ENCODE measurements around the gene GFPT1.

DNA sequence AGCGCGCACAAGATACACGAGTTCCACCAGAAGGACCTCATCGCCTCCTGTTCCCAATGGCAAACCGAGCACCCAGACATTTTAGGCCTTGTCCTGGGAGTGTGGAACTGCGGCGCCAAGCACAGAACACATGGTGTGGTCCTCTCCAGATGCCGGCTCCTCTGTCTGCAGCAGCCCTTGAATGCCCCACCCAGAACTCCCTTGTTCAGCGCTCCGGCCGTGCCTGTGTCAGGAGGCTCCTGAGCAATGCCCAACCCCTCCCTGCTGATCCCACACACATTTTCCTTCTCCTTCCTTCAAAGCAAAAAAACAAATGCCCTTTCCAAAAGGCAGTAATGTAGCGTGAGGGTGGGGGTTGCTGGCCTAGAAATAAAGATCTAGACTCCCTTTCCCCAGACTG lies 89.8 kb downstream of the GFPT1 start:
- TF ChIP-seq, protein P1, sequence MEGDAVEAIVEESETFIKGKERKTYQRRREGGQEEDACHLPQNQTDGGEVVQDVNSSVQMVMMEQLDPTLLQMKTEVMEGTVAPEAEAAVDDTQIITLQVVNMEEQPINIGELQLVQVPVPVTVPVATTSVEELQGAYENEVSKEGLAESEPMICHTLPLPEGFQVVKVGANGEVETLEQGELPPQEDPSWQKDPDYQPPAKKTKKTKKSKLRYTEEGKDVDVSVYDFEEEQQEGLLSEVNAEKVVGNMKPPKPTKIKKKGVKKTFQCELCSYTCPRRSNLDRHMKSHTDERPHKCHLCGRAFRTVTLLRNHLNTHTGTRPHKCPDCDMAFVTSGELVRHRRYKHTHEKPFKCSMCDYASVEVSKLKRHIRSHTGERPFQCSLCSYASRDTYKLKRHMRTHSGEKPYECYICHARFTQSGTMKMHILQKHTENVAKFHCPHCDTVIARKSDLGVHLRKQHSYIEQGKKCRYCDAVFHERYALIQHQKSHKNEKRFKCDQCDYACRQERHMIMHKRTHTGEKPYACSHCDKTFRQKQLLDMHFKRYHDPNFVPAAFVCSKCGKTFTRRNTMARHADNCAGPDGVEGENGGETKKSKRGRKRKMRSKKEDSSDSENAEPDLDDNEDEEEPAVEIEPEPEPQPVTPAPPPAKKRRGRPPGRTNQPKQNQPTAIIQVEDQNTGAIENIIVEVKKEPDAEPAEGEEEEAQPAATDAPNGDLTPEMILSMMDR (IDR thresholded peaks at IDR 0.05; ENCODE audit: insufficient read depth, low read length, poor library complexity, severe bottlenecking), result no peak
- no peak for TF ChIP-seq EZH2phosphoT487 (conservative IDR thresholded peaks at IDR 0.05; ENCODE audit: low read length)

All from SU-DHL-6 (cell line).